HG02610 (cell line): ENCODE results near the gene OSBPL1A.

Source experiments
- ATAC-seq: cut with Tn5 transposase; IDR thresholded peaks from one replicate; pipeline ENCODE4 v1.9.1; 2021; ENCODE audit warnings: mild to moderate bottlenecking, moderate library complexity; ENCODE audit not compliant: unreplicated experiment

The OSBPL1A gene

DNA sequence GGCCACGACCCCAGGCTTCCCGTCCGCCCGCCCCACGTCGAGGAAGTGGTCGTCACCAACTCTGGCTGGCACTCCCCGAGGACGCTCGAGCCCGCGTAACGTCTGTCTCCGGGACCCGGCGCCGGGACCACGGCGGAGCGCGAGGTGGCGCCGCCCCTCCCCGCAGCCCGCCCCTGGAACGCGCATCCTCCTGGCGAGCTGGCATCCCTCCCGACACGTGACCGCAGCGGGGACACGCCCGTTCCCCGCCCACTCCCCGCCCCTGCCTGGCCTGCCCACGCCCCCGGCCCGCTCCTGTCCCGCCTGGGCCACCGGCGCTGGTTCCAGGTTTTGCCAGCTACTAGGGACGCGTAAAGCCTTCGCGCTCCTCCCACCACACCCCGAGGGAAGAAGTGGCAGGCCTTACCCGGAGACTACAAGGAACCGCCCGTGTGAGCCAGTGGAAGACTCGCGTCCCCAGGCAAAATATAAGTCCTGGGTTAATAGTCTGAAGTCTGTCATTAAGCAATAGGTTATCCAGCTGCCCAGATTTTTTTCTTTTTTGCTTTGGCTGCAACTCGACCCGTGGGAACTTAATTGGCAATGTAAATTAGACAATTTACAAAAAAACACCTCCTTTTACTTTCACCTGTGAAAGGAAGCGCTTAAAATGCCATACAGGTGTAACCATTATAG is at the start of gene OSBPL1A:
Gene OSBPL1A (minus strand): TSS at position 131 of the 675 bp plus-strand sequence. CDS start 20,291 bp downstream, outside the sequence.
- ATAC-seq: no peak

- ATAC-seq: no peak
Measured at GRCh38 chr18:24446953-24447538, 49.4 kb upstream of the OSBPL1A start.

DNA sequence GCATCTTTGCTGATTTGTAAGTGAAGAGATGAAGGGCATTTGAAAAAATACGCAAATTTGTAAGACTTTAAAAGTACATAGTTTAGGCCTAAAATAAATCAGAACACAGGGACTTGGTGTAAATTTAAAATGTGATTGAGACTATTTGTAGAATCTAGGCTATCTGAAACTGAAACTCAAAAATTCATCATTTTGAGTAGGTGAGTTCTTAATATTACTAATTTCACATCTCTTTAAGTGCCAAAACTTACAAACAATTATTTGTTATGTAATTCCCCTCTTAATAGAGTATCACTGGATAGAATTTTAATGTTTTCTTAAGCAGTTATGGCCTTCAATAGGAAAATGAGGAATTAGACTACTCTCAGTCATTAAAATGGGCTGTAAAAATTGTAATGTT is 48.8 kb upstream of the OSBPL1A start:
- peak; percentile 80 for ATAC-seq

- no peak for ATAC-seq
Measured at GRCh38 chr18:24443870-24444269, 46.2 kb upstream of the OSBPL1A start.

DNA sequence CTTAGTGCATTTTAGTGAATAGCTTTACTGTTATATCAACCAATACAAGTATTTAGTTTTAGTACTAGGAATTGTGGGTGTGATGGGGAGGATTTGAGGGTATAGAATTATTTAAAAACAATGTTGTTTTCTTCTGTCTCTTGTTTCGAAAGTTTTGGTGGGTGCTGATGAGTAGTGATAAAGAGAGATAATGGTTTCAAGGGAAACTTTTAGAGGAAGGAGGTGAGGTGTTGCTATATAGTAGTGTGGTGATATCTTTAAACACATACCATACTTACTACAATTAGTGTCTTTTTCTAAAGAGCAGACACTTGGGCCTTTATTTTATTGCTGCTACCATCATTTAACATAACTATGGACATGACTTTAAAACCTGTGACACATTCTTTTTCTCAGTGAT is 39.3 kb upstream of the OSBPL1A start:
- ATAC-seq: no peak

DNA sequence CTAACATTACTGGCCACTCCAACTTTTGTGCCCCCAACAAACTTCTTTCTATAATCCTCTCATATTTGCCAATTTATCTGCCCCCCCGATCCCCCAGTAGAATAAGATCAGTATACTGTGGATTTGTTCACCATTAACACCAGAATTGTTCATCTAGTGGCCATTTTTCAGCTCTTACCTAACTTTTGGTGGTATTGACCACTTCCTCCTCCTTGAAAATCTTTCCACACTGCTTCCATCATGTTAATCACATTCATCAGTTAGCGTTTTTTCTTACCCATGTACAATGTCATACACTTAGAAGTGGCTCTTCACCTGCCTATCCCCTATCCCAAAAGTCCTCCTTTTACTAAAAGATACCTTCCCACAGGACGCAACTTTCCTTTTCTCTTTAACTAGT is 35.0 kb upstream of the OSBPL1A start:
- ATAC-seq: no peak

DNA sequence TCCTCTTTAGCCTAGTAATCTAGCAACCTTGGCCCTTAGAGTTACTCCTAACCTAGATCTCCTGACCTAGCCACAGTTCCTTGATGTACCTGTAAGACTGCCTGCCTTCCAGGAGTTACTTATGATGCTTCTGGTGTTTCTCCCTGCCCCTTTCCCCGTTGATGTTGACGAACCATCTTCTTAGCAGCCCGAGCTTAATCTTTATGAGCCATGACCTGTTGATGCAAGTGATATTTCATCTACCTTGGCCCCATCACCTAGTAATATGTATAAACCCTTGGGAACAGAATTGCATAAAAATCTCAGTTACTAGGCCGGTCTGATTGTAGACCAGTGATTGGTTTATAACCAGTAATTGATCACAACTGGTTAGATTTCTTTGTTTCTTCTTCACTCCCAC is 31.6 kb upstream of the OSBPL1A start:
- ATAC-seq: no peak

DNA sequence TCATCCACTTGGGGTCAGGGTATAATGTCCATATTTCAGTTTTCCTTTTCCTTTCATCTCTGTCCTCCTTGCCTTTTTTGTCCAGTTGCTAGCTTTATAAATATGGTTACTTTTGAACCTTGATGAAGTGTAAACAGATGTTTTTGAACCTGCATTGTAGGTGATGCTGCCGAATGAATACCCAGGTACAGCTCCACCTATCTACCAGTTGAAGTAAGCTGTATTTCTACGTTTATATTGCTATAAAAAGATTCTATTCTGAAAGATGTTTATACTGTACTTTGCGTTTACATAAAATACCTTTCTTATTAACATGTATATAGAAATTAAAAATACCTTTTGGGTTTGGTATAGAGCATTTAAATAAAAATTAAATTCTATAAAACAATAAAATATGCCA is 31.1 kb upstream of the OSBPL1A start:
- ATAC-seq: no peak

DNA sequence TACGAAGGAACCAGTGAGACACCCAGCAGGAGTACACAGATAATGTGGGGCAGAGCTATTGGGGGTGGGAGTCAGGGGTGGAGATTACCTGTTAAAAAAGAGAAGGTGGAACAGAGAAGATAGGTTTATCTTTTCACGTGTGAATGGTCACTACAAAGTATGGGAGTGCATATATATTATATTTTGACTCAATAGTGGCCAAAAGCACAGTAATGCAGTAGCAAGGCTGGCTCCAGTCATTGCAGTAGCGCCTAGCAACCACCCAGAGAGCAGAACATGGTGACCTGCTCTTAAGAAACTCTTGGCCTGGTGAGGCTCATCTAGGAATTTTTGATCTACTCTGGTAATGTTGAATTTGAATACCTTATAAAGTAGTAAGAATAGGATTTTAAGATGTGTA is 29.9 kb upstream of the OSBPL1A start:
- ATAC-seq: no peak

DNA sequence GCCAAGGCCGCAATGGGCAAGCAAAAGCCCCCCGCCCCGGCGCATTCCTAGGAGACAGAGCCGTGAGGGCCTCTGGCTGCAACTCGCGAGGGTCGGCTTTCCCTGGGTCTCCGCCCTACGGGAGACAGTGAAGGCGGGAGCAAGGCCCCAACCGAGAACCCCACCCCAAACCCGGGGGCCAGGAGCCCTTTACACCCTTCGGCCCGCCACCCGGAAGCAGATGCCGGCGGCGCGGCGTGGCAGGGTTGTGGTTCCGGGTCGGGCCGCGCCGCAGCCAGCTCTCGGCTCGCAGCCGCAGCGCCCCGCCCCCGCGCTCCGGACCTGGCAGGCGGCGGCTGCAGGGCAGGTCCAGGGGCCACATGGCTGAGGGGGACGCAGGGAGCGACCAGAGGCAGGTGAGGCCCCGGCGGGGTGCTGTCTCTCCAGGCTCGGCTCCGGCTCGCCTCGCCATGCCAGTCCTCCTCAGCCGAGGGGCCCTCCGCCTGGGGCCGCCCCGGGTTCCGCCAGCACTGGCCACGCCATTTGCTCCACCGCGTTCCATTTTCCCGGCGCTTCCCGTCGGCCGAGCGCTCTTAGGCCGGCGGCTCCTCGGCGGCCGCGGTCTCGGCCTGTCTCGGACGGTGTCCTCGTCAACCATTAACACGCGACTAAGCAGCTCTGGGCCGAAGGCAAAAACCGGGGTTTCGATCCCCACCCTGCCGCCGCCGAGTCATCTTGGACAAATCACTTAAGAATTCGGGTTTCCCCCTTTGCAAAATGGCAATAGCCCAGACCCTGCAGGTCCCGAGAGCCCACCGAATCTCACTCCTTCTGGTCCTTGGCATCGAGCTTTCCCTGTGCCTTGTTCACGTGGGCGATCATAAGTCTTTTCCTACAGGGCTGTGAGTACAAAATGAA is 29.0 kb upstream of the OSBPL1A start, which contains the start of gene IMPACT:
Gene IMPACT (plus strand): TSS at position 273 of the 897 bp plus-strand sequence. CDS start 87 bp downstream, at position 360.
- peak; percentile 91 for ATAC-seq

- no peak for ATAC-seq
Measured at GRCh38 chr18:24426073-24426397, 28.4 kb upstream of the OSBPL1A start.

GRCh38 chr18:24421831-24422230 is 24.2 kb upstream of the OSBPL1A start:
- ATAC-seq: no peak

DNA sequence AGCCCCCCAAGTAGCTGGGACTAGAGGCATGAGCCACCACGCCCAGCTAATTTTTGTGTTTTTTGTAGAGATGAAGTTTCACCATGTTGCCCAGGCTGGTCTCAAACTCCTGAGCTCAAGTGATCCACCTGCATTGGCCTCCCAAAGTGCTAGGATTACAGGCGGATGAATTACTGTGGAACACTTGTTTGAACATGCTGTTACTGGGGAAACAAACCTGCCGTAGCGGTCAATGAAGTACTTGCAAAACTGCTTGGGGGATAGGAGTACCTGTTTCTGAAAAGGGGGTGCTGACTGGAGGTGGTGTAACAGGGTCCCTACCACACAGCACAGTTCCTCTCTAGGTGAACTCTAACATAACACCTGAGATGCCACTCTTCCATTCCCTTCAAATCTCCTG is 22.9 kb upstream of the OSBPL1A start:
- ATAC-seq: no peak

DNA sequence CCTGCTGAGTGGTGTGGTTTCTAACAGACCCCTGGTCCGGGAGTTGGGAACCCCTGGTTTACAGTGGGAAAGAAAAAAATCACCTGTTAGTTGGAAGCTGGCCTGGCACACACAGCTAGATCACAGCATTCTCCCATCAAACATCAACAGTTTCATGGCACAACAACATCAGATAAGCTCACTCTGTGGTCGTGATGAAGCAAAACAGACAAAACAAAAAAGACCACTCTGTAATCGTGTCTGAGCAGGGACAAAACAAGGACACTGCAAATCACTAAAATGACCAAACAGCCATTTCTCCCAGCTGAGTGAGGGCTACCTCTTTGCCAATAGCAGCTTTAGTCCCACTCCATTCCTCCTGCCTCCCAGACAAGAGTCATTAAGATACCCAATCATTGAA is 19.9 kb upstream of the OSBPL1A start:
- ATAC-seq: no peak

- ATAC-seq: peak; percentile 61
Measured at GRCh38 chr18:24414349-24415003, 16.9 kb upstream of the OSBPL1A start.

DNA sequence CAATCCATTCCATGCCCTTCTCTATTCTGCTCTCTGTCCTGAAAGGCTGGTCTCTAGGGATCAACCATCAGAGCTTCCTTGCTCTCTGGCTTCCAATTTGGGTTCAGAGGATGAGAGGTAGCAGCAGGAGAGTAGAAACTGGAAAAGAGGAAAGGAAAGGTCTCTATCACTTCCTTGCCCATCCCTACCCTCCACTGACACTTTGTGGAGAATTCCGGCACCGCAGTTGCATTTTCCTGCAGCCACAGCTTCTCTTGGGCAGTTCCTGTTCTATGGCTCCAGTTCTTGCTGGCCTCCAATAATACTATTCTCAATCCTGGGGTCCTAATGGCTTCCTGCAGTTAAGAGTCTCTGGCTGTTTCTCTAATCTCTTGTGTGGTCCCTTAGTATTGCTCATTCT is 15.5 kb upstream of the OSBPL1A start:
- ATAC-seq: no peak

GRCh38 chr18:24408496-24408895 is 10.9 kb upstream of the OSBPL1A start:
- no peak for ATAC-seq

DNA sequence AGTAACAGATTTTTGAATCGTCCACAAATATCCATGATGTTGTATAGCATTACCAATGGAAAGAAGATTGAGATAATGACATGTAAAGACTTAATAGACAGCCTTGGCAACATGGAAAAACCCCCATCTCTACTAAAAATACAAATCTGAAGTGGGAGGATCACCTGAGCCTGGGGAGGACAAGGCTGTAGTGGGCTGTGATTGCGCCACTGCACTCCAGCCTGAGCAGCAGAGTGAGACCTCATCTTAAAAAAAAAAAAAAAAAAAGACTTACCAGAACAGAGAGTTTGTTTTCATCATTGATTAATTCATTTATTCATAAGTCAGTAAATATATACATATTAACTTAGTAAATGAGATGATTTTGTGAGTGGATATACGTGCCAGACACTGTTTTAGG is 7.0 kb upstream of the OSBPL1A start:
- no peak for ATAC-seq

DNA sequence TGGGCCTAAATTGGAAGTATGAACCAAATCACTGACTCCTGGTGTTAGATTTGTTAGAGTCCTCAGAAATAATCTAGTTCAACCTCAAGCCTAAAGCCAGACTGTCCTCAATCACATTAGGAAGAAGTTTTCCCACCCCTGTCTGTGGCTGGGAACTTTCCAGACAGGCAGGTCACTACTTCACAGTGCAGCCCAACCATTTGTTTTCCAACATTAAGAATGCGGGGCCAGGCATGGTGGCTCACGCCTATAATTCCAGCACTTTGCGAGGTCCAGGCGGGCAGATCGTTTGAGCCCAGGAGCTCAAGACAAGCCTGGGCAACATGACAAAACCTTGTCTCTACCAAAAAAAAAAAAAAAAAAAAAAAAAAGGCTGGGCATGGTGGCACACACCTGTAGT is 5.5 kb upstream of the OSBPL1A start:
- no peak for ATAC-seq

- ATAC-seq: no peak
Measured at GRCh38 chr18:24402209-24402785, 4.7 kb upstream of the OSBPL1A start.

- no peak for ATAC-seq
Measured at GRCh38 chr18:24400587-24400986, 3.0 kb upstream of the OSBPL1A start.
